Activated CD8-positive, alpha-beta memory T cell treated with anti-CD3 and anti-CD28 coated beads for 4 hours (primary cell): Measurements from ENCODE around the gene AREG.
A peak's percentile ranks its signal among the peaks of the same experiment; 100 is the strongest.
"Not testable (repeated sequence)": the region's sequence is repeated elsewhere in the genome, so short reads cannot be mapped to it uniquely, and the experiment has no call there.

ENCODE experiments used
- DNase-seq, 2 donors: peaks; one replicate each; pipeline ENCODE4 v3.0.0-alpha.2; 2020; ENCODE audit warnings: low read depth in 2 of 2

Gene AREG, protein sequence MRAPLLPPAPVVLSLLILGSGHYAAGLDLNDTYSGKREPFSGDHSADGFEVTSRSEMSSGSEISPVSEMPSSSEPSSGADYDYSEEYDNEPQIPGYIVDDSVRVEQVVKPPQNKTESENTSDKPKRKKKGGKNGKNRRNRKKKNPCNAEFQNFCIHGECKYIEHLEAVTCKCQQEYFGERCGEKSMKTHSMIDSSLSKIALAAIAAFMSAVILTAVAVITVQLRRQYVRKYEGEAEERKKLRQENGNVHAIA

DNA sequence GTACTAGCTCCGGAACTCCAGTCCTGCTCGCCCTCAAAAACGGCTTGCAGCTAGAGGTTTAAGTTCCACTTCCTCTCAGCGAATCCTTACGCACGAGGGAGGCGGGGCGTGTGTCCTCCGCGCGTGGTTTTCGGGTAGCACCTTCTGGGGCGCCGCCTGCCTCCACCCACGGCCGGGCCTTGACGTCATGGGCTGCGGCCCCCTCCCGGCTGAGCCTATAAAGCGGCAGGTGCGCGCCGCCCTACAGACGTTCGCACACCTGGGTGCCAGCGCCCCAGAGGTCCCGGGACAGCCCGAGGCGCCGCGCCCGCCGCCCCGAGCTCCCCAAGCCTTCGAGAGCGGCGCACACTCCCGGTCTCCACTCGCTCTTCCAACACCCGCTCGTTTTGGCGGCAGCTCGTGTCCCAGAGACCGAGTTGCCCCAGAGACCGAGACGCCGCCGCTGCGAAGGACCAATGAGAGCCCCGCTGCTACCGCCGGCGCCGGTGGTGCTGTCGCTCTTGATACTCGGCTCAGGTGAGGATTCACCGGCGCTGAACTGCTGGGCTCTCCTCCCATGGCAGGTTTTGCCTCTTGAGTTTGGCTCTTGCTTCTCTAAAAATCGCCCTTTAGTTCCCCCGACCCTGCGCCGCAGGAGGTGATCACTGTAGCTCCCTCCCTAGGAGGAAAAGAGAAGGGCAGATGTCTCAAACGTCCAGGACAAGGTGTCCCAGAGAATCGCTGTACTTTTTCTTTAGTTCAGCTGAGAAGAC is at the start of gene AREG:
AREG (plus strand) TSS at position 246 of the 752 bp plus-strand sequence; CDS start at position 456, 210 bp downstream.
- DNase-seq = peak; percentile 83 to 89

DNA sequence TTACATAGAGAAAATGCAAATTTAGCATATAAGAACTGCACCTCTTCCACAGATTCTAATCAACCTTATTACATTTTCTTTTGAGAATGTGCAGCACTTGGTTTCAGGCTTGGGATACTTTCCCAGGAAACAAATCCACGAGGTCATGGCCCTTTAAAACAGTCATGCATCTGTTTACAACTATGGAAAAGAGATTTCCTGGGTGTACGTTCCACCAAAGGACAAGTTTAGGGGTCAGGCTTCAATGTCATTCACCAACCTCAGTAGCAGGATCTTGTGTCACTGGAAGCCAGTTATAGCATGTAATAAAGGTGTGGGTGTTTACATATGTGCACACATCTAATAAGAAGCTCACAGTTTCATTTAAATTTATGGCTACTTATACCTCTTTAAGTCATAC is 49.3 kb upstream of the AREG start:
- DNase-seq = no peak

- DNase-seq = no peak
Observed at GRCh38 chr4:74397748-74398426, 47.0 kb upstream of the AREG start.

DNA sequence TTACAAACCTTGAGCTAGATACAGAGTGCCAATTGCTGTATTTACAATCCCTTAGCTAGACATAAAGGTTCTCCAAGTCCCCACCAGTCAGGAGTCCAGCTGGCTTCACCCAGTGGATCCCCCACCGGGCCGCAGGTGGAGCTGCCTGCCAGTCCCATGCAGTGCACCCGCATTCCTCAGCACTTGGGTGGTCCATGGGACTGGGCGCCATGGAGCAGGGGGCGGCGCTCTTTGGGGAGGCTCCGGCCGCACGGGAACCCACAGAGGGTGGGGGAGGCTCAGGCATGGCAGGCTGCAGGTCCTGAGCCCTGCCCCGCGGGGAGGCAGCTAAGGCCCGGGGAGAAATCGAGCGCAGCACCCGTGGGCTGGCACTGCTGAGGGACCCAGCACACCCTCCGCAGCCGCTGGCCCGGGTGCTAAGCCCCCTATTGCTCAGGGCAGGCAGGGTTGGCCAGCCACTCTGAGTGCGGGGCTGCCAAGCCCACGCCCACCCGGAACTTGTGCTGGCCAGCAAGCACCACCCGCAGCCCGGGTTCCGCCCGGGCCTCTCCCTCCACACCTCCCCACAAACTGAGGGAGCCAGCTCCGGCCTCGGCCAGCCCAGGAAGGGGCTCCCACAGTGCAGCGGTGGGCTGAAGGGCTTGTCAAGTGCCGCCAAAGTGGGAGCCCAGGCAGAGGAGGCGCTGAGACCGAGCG is 45.9 kb upstream of the AREG start:
- not testable (repeated sequence) for DNase-seq

GRCh38 chr4:74400395-74400794 is 44.5 kb upstream of the AREG start:
- no peak for DNase-seq

DNA sequence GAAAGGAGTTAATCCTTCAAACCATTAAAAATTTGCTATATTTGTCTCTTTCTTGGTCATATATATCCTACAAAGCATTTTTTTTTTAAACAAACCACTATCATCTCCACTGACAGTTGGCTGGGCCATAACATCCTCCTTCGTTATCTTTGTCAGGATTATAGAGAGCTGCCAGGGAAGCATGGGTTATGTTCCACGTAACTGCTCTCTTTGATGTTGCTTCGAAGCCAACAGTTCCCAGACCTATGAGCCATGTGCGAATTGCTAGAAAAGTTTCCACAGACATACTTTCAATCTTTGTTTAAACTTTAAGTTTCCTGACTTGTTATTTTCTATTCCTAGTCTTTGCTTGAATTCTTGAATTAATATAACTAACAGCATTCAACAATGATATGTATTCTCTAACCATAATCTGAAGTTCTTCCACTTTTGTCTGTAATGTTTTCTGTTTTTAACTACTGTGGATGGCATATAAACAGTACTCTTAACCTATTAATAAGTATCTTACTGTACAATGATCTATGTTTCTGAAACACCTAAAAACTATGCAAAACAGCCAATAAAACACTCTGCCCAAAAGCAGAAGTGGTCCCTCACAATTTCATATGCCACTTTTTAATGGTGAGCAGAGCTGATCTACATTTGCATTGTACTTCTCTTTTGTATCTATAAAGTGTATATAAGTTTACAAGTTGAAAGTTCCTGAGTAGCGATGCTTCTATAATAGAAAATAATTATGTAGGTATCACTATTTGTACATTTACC is 42.1 kb upstream of the AREG start:
- DNase-seq = no peak

GRCh38 chr4:74407891-74408290 is 37.0 kb upstream of the AREG start:
- DNase-seq = no peak

GRCh38 chr4:74408639-74409038 is 36.3 kb upstream of the AREG start:
- DNase-seq = no peak

- DNase-seq = no peak
Observed at GRCh38 chr4:74410272-74410671, 34.7 kb upstream of the AREG start.

GRCh38 chr4:74412225-74412624 is 32.7 kb upstream of the AREG start:
- no peak for DNase-seq

GRCh38 chr4:74413265-74413664 is 31.7 kb upstream of the AREG start:
- no peak for DNase-seq

- no peak for DNase-seq
Observed at GRCh38 chr4:74414149-74414809, 30.7 kb upstream of the AREG start.

- no peak for DNase-seq
Observed at GRCh38 chr4:74415602-74416300, 29.2 kb upstream of the AREG start.

DNA sequence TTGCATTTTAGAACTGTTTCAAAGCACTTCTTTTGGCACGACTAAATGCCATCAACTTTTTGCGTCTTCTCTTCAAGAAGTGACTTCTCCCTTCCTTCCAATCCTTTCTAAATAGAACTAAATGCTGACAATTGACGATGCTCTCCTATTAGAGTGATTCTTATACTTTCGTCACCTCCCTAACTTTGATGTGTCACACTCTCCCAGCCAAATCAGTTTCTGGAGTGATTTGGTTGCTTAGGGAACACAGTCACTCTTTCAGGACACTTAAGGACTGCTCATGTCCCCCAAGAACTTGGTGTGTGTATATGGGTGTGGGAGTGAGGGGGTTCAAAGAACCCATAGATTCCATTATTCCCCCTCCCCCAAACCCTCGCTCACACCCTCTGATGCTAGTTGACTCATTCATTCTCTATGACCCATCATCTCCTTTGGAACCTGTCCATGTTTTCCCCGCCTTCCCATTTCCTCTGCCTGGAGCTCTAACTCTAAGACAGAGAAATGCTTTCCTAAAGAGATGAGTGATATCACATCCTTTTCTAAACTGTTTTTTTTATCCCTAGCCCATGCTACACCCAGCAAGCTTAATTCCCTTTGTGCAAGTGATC is 26.8 kb upstream of the AREG start:
- DNase-seq = no peak

- no peak for DNase-seq
Observed at GRCh38 chr4:74420863-74421262, 24.1 kb upstream of the AREG start.

DNA sequence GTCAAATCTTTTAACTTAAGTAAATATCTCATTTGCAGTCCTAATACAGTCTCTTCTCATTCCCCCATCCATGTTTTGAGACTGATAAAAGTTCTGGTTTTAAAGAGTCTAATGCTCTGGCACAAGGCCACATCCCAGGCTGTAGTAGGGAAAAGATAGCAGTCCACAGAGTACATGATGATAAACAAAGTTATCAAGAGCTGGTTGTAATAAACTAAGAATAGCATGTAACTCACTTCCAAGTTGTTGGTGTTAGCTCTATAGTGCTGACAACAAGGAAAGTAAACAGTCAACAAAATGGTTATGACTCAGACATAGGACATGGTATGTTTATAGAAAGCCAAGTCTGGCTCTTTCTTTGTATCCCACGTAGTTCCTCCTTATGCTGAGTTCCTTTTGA is 21.8 kb upstream of the AREG start:
- no peak for DNase-seq

- no peak for DNase-seq
Observed at GRCh38 chr4:74424111-74424510, 20.8 kb upstream of the AREG start.

- no peak for DNase-seq
Observed at GRCh38 chr4:74426101-74426500, 18.8 kb upstream of the AREG start.

GRCh38 chr4:74428276-74428675 is 16.7 kb upstream of the AREG start:
- no peak for DNase-seq
